Measurements from ENCODE around the gene MYO18A.
"Not testable (repeated sequence)": the region's sequence is repeated elsewhere in the genome, so short reads cannot be mapped to it uniquely, and the experiment has no call there.

MYO18A gene

DNA sequence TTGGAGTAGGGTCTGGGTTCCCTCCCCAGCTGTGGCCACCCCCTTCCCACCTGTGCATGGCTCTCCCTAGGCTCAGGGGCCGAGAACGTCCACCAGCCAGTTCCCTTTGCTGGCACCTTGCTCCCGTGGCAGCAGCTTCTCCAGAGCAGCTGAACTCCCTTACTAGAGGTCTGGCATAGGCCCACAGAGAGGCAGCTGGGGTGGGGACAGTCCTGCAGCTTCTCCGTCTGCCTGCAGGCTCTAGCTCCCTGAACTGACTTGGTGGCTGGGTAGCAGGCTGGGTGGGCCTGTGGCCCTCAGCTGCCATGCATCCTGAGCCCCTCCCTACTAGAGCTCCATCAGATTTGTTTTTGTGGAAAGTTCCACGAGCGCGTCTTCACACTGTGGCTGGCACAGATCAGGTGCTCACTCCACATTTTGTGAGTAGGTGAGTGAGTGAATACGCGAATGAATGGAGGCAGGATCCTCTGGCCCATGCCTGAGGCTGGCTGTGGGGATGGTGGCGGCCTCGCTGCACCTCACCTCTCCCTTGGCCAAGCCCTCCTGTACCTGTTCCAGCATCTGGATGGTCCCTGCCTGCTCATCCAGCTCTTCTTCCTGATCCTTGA is 86.0 kb downstream of the MYO18A start:
- Histone ChIP-seq H3K9ac (ENCODE audit: insufficient read length, low read depth) (no peak overlapping the region), H3K9me3 (ENCODE audit: insufficient read depth, low read length) (no peaks in the 10 kb centered on the region), H3K27me3 (ENCODE audit: insufficient read depth, insufficient read length) (no peaks in the 10 kb centered on the region), H3K4me3 (ENCODE audit: insufficient read length, low read depth) (no peak overlapping the region), H3K4me1 (ENCODE audit: insufficient read depth, insufficient read length) (peaks cover 3% of the 10 kb centered on the region), H3K36me3 (ENCODE audit: insufficient read depth, insufficient read length, low read length) (peaks cover 84% of the 10 kb centered on the region)
- no peak for TF ChIP-seq SUZ12 (IDR thresholded peaks at IDR 0.05; ENCODE audit: extremely low read depth, insufficient read depth, insufficient read length)
- TF ChIP-seq YY1 (IDR thresholded peaks at IDR 0.05; ENCODE audit: insufficient read depth, insufficient read length) = no peak
- no peak for TF ChIP-seq ZNF274 (IDR thresholded peaks at IDR 0.05; ENCODE audit: low read depth, low read length)
- DNase-seq (ENCODE audit: low read depth, low spot score) = no peak

GRCh38 chr17:29093090-29093871 is 86.9 kb downstream of the MYO18A start:
- Histone ChIP-seq H3K9ac (ENCODE audit: insufficient read length, low read depth) (no peak overlapping the region), H3K27me3 (ENCODE audit: insufficient read depth, insufficient read length) (no peaks in the 10 kb centered on the region), H3K36me3 (ENCODE audit: insufficient read depth, insufficient read length, low read length) (peaks cover 80% of the 10 kb centered on the region), H3K4me3 (ENCODE audit: insufficient read length, low read depth) (no peak overlapping the region), H3K4me1 (ENCODE audit: insufficient read depth, insufficient read length) (peaks cover 3% of the 10 kb centered on the region), H3K9me3 (ENCODE audit: insufficient read depth, low read length) (no peaks in the 10 kb centered on the region)
- no peak for DNase-seq (ENCODE audit: low read depth, low spot score)
- no peak for TF ChIP-seq ZNF274 (IDR thresholded peaks at IDR 0.05; ENCODE audit: low read depth, low read length)
- TF ChIP-seq SUZ12 (IDR thresholded peaks at IDR 0.05; ENCODE audit: extremely low read depth, insufficient read depth, insufficient read length) = no peak
- no peak for TF ChIP-seq YY1 (IDR thresholded peaks at IDR 0.05; ENCODE audit: insufficient read depth, insufficient read length)

DNA sequence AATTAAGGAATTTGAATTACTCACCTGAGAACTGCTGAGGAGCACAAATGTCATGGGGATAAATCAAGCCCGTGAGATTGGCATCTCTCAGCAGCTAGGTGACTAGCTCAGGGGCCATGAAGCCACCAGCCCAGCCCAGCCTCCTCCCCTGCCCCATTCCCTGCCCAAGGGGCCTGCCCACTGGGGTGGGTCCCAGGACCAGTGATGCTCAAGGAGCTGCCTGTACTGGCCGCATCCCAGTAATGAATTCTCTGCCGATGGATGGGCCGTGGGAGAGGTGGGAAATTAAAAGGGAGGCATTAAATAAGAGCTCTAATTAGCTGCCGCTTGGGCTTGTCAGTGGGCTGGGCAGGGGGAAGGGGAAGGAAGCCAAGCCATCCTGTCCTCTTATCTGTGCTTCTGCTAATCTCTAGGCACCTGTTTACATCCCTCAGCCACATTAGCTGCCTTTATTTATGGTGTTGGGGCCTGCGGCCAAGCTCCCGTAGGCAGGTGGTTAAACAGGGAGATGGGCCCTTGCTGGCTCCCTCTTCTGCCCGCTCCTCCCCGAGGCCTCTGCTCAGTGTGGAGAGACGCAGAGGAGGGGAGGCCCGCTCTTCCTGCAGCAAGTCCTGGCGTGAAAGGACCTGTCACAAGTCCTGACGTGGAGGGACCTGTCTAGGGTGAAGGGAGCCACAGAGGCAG is 88.5 kb downstream of the MYO18A start:
- peaks cover 5% of the 10 kb centered on the region for H3K4me1 ChIP-seq (ENCODE audit: insufficient read depth, insufficient read length)
- DNase-seq (ENCODE audit: low read depth, low spot score) = no peak
- TF ChIP-seq YY1 (IDR thresholded peaks at IDR 0.05; ENCODE audit: insufficient read depth, insufficient read length) (no peak), ZNF274 (IDR thresholded peaks at IDR 0.05; ENCODE audit: low read depth, low read length) (no peak), SUZ12 (IDR thresholded peaks at IDR 0.05; ENCODE audit: extremely low read depth, insufficient read depth, insufficient read length) (no peak)
- H3K9me3 ChIP-seq (ENCODE audit: insufficient read depth, low read length) = no peaks in the 10 kb centered on the region
- H3K27me3 ChIP-seq (ENCODE audit: insufficient read depth, insufficient read length) = no peaks in the 10 kb centered on the region
- no peak overlapping the region for H3K4me3 ChIP-seq (ENCODE audit: insufficient read length, low read depth)
- no peak overlapping the region for H3K9ac ChIP-seq (ENCODE audit: insufficient read length, low read depth)
- peaks cover 67% of the 10 kb centered on the region for H3K36me3 ChIP-seq (ENCODE audit: insufficient read depth, insufficient read length, low read length)

DNA sequence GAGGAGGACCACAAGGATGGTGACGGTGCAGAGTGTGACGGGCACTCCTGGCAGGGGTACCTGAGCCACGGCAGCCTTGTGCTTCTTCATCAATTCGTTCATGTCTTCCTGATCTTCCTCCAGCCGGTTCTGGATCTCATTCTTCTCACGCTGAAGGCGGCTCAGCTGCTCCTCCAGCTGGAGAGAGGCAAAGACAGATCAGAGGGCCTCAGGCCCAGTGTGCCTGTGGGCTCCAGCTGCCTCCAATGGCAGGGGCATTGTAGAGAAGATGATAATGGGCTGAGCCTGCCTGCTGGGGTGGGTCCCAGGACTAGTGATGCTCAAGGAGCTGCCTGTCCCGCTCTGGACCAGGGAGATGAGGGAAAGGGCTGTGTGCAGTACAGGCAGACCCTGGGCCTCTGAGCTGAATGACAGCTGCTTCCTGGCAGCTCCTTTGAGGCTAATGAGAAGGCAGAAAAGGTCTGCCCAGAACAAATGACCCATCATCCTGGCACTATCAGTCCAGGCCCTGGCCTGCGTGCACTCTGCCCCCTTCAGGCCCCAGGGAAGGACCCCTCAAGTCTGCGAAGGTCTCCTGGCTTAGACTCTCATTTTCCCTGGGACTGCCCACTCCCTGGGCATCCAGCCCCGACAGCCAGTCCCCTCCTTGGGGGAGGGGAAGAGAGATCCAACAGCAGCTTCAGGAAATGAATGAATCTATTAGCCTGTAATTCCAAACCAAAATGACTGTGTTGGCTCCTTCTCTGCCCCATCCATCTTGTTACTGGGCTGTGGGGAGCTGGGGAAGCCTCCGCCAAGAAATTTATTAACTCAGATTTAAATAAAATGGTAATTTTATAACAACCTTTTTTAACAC is 89.2 kb downstream of the MYO18A start:
- no peak for DNase-seq (ENCODE audit: low read depth, low spot score)
- Histone ChIP-seq H3K4me1 (ENCODE audit: insufficient read depth, insufficient read length) (peaks cover 8% of the 10 kb centered on the region), H3K9me3 (ENCODE audit: insufficient read depth, low read length) (no peaks in the 10 kb centered on the region), H3K4me3 (ENCODE audit: insufficient read length, low read depth) (no peak overlapping the region), H3K9ac (ENCODE audit: insufficient read length, low read depth) (no peak overlapping the region), H3K36me3 (ENCODE audit: insufficient read depth, insufficient read length, low read length) (peaks cover 69% of the 10 kb centered on the region), H3K27me3 (ENCODE audit: insufficient read depth, insufficient read length) (no peaks in the 10 kb centered on the region)
- TF ChIP-seq YY1 (IDR thresholded peaks at IDR 0.05; ENCODE audit: insufficient read depth, insufficient read length) (no peak), ZNF274 (IDR thresholded peaks at IDR 0.05; ENCODE audit: low read depth, low read length) (no peak), SUZ12 (IDR thresholded peaks at IDR 0.05; ENCODE audit: extremely low read depth, insufficient read depth, insufficient read length) (no peak)

- H3K4me1 ChIP-seq (ENCODE audit: insufficient read depth, insufficient read length) = peaks cover 8% of the 10 kb centered on the region
- no peaks in the 10 kb centered on the region for H3K9me3 ChIP-seq (ENCODE audit: insufficient read depth, low read length)
- no peak for TF ChIP-seq SUZ12 (IDR thresholded peaks at IDR 0.05; ENCODE audit: extremely low read depth, insufficient read depth, insufficient read length)
- no peak for TF ChIP-seq ZNF274 (IDR thresholded peaks at IDR 0.05; ENCODE audit: low read depth, low read length)
- TF ChIP-seq YY1 (IDR thresholded peaks at IDR 0.05; ENCODE audit: insufficient read depth, insufficient read length) = no peak
- no peaks in the 10 kb centered on the region for H3K27me3 ChIP-seq (ENCODE audit: insufficient read depth, insufficient read length)
- no peak overlapping the region for H3K4me3 ChIP-seq (ENCODE audit: insufficient read length, low read depth)
- no peak overlapping the region for H3K9ac ChIP-seq (ENCODE audit: insufficient read length, low read depth)
- no peak for DNase-seq (ENCODE audit: low read depth, low spot score)
- H3K36me3 ChIP-seq (ENCODE audit: insufficient read depth, insufficient read length, low read length) = peaks cover 75% of the 10 kb centered on the region
Measured at GRCh38 chr17:29090108-29090507, 90.1 kb downstream of the MYO18A start.

DNA sequence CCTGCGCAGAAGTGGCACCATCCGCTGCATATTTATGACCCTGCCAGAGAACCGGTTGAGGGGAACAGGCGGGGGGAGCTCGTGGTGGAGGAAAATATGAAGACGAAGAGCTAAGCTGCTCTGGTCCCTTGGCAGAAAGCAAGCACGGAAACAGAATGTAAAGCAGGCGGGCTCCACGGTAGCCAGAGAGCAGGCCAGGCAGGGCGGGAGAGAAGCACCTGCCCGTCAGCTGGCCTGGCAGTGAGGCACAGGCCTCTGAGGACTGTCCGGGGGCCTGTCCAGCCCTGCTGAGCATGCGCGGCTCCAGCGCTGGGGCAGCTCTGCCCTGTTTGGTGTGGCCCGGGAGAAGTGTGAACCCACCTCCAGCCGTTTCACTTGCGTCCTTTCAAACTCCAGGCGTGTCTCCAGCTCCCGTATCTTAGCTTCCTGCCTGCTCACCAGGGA is 90.6 kb downstream of the MYO18A start:
- no peak for DNase-seq (ENCODE audit: low read depth, low spot score)
- Histone ChIP-seq H3K36me3 (ENCODE audit: insufficient read depth, insufficient read length, low read length) (peaks cover 70% of the 10 kb centered on the region), H3K9me3 (ENCODE audit: insufficient read depth, low read length) (no peaks in the 10 kb centered on the region)

DNA sequence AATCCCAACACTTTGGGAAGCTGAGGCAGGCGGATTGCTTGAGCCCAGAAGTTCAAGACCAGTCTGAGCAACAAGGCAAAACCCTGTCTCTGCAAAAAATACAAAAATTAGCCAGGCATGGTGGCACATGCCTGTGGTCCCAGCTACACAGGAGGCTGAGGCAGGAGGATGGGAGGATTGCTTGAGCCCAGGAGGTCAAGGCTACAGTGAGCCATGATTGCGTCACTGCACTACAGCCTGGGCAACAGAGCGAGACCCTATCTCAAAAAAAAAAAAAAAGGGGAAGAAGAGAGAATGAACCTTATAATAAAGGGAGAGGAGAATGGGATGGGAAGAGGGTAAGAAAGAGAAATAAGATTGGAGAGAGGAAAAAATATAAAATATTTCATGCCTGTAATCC is 91.4 kb downstream of the MYO18A start:
- not testable (repeated sequence) for H3K9me3 ChIP-seq (ENCODE audit: insufficient read depth, low read length); DNase-seq (ENCODE audit: low read depth, low spot score); H3K27me3 ChIP-seq (ENCODE audit: insufficient read depth, insufficient read length); H3K9ac ChIP-seq (ENCODE audit: insufficient read length, low read depth); H3K4me3 ChIP-seq (ENCODE audit: insufficient read length, low read depth)
- Histone ChIP-seq H3K36me3 (ENCODE audit: insufficient read depth, insufficient read length, low read length) (peaks cover 62% of the 10 kb centered on the region), H3K4me1 (ENCODE audit: insufficient read depth, insufficient read length) (peaks cover 12% of the 10 kb centered on the region)

More for the DNA sequence above, 90.6 kb downstream of the MYO18A start:
- Histone ChIP-seq H3K4me3 (ENCODE audit: insufficient read length, low read depth) (no peak overlapping the region), H3K4me1 (ENCODE audit: insufficient read depth, insufficient read length) (peaks cover 12% of the 10 kb centered on the region), H3K9ac (ENCODE audit: insufficient read length, low read depth) (no peak overlapping the region), H3K27me3 (ENCODE audit: insufficient read depth, insufficient read length) (no peaks in the 10 kb centered on the region)
- no peak for TF ChIP-seq YY1 (IDR thresholded peaks at IDR 0.05; ENCODE audit: insufficient read depth, insufficient read length)
- no peak for TF ChIP-seq ZNF274 (IDR thresholded peaks at IDR 0.05; ENCODE audit: low read depth, low read length)
- TF ChIP-seq SUZ12 (IDR thresholded peaks at IDR 0.05; ENCODE audit: extremely low read depth, insufficient read depth, insufficient read length) = no peak
